Activated T-helper 2 cell treated with anti-CD3 and anti-CD28 coated beads, Interferon-gamma antibody, Interleukin-2, Interleukin-4, amounts not matched to agents 10 μg/mL and 5 μg/mL and 100 μg/mL, durations not matched to agents 14 hours and 24 hours and 36 hours (primary cell): ENCODE results near the gene ASIC2. TPM values are rescaled to one million over a fixed set of nuclear protein-coding genes. Genes with fewer than 3 reads are reported as not detected.

ENCODE experiments used
- DNase-seq: peaks from one replicate; pipeline ENCODE4 v3.0.0; 2021; ENCODE audit warnings: low spot score
- H3K27ac Mint-ChIP-seq: one replicate; pipeline ENCODE4 v1.8.0; 2021; ENCODE audit warnings: mixed read lengths
- H3K27me3 Mint-ChIP-seq: one replicate; pipeline ENCODE4 v1.8.0; 2021; ENCODE audit warnings: low read depth, mixed read lengths
- H3K36me3 Mint-ChIP-seq: one replicate; pipeline ENCODE4 v1.8.0; 2021; ENCODE audit warnings: low read depth, mixed read lengths
- H3K4me1 Mint-ChIP-seq: one replicate; pipeline ENCODE4 v1.8.0; 2021; ENCODE audit warnings: low read depth, mixed read lengths
- H3K4me3 Mint-ChIP-seq: one replicate; pipeline ENCODE4 v1.8.0; 2021; ENCODE audit warnings: low read depth, mild to moderate bottlenecking, moderate library complexity, mixed read lengths
- H3K9me3 Mint-ChIP-seq: one replicate; pipeline ENCODE4 v1.8.0; 2021; ENCODE audit warnings: mixed read lengths
- intact Hi-C: fragments of 100-400 bp; cut with micrococcal nuclease; formaldehyde crosslinking; loops from one replicate; pipeline ENCODE4 v1.15.1; 2023
- total RNA-seq: library from RNA; stranded (reverse); gene quantifications from 2 replicates; pipeline ENCODE4 v1.2.3, GENCODE V29; 2022

Gene ASIC2
- total RNA-seq, 1 donor from 2014 or later = not detected

- Mint-ChIP-seq H3K4me1 (no peaks in the 10 kb centered on the region), H3K4me3 (no peak overlapping the region)
These were observed 147.2 kb downstream of the ASIC2 start for GRCh38 chr17:33145941-33146340.

DNA sequence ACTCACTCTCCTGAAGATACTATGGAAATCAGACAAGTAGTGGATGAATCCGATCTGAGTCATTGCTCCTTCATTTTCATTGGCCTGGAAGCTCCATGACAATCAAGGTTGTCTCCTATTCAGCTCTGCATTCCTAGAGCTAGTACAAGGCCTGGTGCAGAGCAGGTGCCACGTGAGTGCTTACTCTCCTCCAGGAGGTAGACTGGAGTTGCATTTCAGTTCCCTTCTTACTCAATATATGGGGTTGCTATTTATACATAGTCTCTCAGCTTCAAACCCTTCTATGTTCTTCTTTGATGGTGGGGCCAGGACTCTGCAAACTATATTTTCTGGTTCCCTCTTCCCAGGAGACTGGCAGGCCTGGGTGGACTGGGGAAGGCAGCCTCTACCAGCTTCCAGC is 148.3 kb downstream of the ASIC2 start:
- no peak for DNase-seq
- H3K27me3 Mint-ChIP-seq = no peaks in the 10 kb centered on the region
- intact Hi-C loops = no loop called here
- no peaks in the 10 kb centered on the region for H3K9me3 Mint-ChIP-seq
- no peaks in the 10 kb centered on the region for H3K4me1 Mint-ChIP-seq
- no peak overlapping the region for H3K4me3 Mint-ChIP-seq
- H3K36me3 Mint-ChIP-seq = no peaks in the 10 kb centered on the region
- no peak overlapping the region for H3K27ac Mint-ChIP-seq

More at GRCh38 chr17:33145941-33146340, 147.2 kb downstream of the ASIC2 start:
- intact Hi-C loops = no loop called here
- no peak for DNase-seq
- Mint-ChIP-seq H3K36me3 (no peaks in the 10 kb centered on the region), H3K27me3 (no peaks in the 10 kb centered on the region), H3K9me3 (no peaks in the 10 kb centered on the region), H3K27ac (no peak overlapping the region)

GRCh38 chr17:33142705-33143299 is 150.3 kb downstream of the ASIC2 start:
- H3K36me3 Mint-ChIP-seq = no peaks in the 10 kb centered on the region
- intact Hi-C loops = no loop called here
- H3K27me3 Mint-ChIP-seq = no peaks in the 10 kb centered on the region
- no peak overlapping the region for H3K4me3 Mint-ChIP-seq
- H3K9me3 Mint-ChIP-seq = no peaks in the 10 kb centered on the region
- H3K27ac Mint-ChIP-seq = no peak overlapping the region
- DNase-seq = no peak
- H3K4me1 Mint-ChIP-seq = no peaks in the 10 kb centered on the region

- Mint-ChIP-seq H3K27ac (no peak overlapping the region), H3K4me3 (no peak overlapping the region), H3K9me3 (no peaks in the 10 kb centered on the region), H3K36me3 (no peaks in the 10 kb centered on the region), H3K27me3 (no peaks in the 10 kb centered on the region), H3K4me1 (no peaks in the 10 kb centered on the region)
- no peak for DNase-seq
- intact Hi-C loops = no loop called here
These were observed 152.5 kb downstream of the ASIC2 start for GRCh38 chr17:33140413-33141099.

GRCh38 chr17:33138627-33139026 is 154.5 kb downstream of the ASIC2 start:
- no peaks in the 10 kb centered on the region for H3K36me3 Mint-ChIP-seq
- H3K27ac Mint-ChIP-seq = no peak overlapping the region
- no peaks in the 10 kb centered on the region for H3K27me3 Mint-ChIP-seq
- H3K4me3 Mint-ChIP-seq = no peak overlapping the region
- intact Hi-C loops = no loop called here
- DNase-seq = no peak
- H3K9me3 Mint-ChIP-seq = no peaks in the 10 kb centered on the region
- no peaks in the 10 kb centered on the region for H3K4me1 Mint-ChIP-seq

DNA sequence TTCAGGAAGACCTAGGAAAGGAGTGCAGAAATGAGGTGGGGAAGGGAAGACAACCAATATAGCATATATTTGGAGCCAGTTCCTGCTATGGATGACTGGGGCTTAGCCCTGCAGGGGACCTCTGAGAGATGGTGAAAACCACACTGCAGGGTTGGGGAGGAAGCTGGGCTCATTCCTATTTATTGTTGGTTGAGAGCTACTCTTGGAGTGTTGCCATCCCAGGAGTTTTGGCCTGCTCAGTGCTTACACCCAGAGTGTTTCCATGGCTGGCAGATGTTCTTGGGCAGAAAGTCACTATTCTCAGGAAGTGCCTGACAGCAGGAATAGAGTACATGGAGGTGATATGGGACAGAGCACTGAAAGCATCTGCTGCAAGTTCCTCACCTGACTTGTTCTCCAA is 155.7 kb downstream of the ASIC2 start:
- Mint-ChIP-seq H3K4me1 (no peaks in the 10 kb centered on the region), H3K27me3 (no peaks in the 10 kb centered on the region), H3K4me3 (no peak overlapping the region), H3K27ac (no peak overlapping the region), H3K9me3 (no peaks in the 10 kb centered on the region), H3K36me3 (no peaks in the 10 kb centered on the region)
- intact Hi-C loops = no loop called here
- no peak for DNase-seq

DNA sequence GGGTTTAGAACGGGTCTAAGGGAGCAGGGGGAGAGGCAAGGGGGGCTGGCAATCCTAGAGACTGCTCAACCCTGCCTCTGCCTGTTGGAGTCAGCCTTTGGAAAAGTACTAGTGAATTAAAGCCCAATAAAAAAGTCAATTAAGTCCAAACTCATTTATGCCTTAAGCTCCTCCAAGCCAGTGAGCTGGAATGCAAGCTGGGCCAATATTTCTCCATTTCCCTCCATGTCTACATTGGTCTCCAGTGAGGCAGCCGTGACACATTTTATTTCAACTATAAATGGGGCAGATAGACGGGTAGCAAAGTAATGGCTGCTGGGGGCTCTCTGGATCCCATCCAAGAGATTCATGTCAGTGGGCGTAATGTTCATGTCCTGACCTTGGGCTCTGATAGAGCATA is 157.4 kb downstream of the ASIC2 start:
- Mint-ChIP-seq H3K4me1 (no peaks in the 10 kb centered on the region), H3K27me3 (no peaks in the 10 kb centered on the region), H3K36me3 (no peaks in the 10 kb centered on the region), H3K9me3 (no peaks in the 10 kb centered on the region), H3K4me3 (no peak overlapping the region), H3K27ac (no peak overlapping the region)
- intact Hi-C loops = no loop called here
- no peak for DNase-seq

DNA sequence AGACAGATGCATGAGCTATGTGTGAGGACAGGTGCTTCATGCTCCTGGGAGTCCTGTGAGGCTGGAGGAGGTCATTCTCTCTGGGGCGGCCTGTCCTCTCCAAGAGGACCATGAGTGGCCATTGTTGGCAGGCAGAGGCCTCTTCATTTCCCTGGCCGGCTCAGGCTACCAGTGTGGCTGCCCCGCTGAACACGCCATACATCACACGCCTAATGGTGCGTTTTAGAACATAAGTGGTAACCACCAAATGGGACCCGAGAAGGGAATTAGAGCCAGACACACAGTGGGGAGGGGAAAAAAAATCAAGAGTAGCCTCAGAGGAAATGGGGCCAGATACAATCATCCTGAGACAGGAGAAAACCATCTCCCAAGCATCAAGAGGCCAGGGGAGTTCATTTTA is 161.5 kb downstream of the ASIC2 start:
- Mint-ChIP-seq H3K27ac (no peak overlapping the region), H3K9me3 (no peaks in the 10 kb centered on the region), H3K27me3 (no peaks in the 10 kb centered on the region), H3K36me3 (no peaks in the 10 kb centered on the region), H3K4me3 (no peak overlapping the region), H3K4me1 (no peaks in the 10 kb centered on the region)
- no peak for DNase-seq
- intact Hi-C loops = no loop called here

DNA sequence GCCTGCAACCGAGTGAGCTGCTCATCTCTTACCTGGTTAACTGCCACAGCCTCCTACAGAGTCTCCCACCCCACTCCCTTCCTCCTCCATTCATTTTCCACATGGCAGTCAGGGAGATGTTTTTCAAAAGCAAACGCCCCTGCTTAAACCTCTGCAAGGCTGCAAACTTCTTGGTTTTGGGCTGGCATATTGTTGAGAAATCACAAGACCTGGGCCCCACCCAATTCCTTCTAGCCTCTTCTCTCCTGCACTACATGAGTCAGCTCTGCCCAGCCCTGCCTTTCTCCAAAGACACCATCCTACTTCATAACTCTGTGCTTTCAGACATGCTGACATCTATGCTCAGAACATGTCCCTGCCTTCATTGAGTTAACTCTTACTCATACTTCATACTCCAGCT is 165.4 kb downstream of the ASIC2 start:
- H3K27me3 Mint-ChIP-seq = no peaks in the 10 kb centered on the region
- H3K4me1 Mint-ChIP-seq = no peaks in the 10 kb centered on the region
- no peak overlapping the region for H3K4me3 Mint-ChIP-seq
- intact Hi-C loops = no loop called here
- H3K27ac Mint-ChIP-seq = no peak overlapping the region
- no peak for DNase-seq
- H3K9me3 Mint-ChIP-seq = no peaks in the 10 kb centered on the region
- no peaks in the 10 kb centered on the region for H3K36me3 Mint-ChIP-seq

DNA sequence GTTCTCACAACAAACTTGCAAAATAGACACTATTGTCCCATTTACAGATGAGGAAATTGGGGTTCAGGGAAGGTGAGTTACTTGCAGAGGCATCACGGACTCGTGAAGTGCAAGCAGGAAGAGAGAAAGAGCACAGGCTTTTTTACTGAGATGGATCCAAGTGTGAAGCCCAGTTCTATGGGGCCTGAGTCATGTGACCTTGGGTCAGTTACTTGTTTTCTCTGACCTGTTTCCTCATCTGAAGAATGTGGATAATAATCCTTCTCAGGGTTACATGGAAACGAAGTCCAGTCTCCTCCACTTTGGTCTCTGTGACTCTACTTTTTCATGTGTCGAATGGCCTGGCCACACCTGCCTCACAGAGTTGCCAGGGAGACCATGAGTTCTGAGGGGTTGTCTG is 167.0 kb downstream of the ASIC2 start:
- Mint-ChIP-seq H3K4me1 (no peaks in the 10 kb centered on the region), H3K9me3 (no peaks in the 10 kb centered on the region), H3K4me3 (no peak overlapping the region), H3K27me3 (no peaks in the 10 kb centered on the region), H3K36me3 (no peaks in the 10 kb centered on the region), H3K27ac (no peak overlapping the region)
- DNase-seq = no peak
- intact Hi-C loops = no loop called here

- H3K36me3 Mint-ChIP-seq = no peaks in the 10 kb centered on the region
- H3K9me3 Mint-ChIP-seq = no peaks in the 10 kb centered on the region
- DNase-seq = no peak
- intact Hi-C loops = no loop called here
- H3K27me3 Mint-ChIP-seq = no peaks in the 10 kb centered on the region
- no peaks in the 10 kb centered on the region for H3K4me1 Mint-ChIP-seq
- H3K27ac Mint-ChIP-seq = no peak overlapping the region
- H3K4me3 Mint-ChIP-seq = no peak overlapping the region
These were observed 167.5 kb downstream of the ASIC2 start for GRCh38 chr17:33125552-33125950.

GRCh38 chr17:33124871-33125551 is 168.1 kb downstream of the ASIC2 start:
- H3K4me3 Mint-ChIP-seq = no peak overlapping the region
- no peaks in the 10 kb centered on the region for H3K27me3 Mint-ChIP-seq
- H3K9me3 Mint-ChIP-seq = no peaks in the 10 kb centered on the region
- no peak overlapping the region for H3K27ac Mint-ChIP-seq
- H3K4me1 Mint-ChIP-seq = no peaks in the 10 kb centered on the region
- intact Hi-C loops = no loop called here
- DNase-seq = no peak
- H3K36me3 Mint-ChIP-seq = no peaks in the 10 kb centered on the region

- Mint-ChIP-seq H3K27me3 (no peaks in the 10 kb centered on the region), H3K27ac (no peak overlapping the region), H3K4me3 (no peak overlapping the region), H3K9me3 (no peaks in the 10 kb centered on the region), H3K36me3 (no peaks in the 10 kb centered on the region), H3K4me1 (no peaks in the 10 kb centered on the region)
- intact Hi-C loops = no loop called here
- no peak for DNase-seq
These were observed 168.9 kb downstream of the ASIC2 start for GRCh38 chr17:33124185-33124584.
